ENCODE results near the gene LRRFIP1.

Gene LRRFIP1

DNA sequence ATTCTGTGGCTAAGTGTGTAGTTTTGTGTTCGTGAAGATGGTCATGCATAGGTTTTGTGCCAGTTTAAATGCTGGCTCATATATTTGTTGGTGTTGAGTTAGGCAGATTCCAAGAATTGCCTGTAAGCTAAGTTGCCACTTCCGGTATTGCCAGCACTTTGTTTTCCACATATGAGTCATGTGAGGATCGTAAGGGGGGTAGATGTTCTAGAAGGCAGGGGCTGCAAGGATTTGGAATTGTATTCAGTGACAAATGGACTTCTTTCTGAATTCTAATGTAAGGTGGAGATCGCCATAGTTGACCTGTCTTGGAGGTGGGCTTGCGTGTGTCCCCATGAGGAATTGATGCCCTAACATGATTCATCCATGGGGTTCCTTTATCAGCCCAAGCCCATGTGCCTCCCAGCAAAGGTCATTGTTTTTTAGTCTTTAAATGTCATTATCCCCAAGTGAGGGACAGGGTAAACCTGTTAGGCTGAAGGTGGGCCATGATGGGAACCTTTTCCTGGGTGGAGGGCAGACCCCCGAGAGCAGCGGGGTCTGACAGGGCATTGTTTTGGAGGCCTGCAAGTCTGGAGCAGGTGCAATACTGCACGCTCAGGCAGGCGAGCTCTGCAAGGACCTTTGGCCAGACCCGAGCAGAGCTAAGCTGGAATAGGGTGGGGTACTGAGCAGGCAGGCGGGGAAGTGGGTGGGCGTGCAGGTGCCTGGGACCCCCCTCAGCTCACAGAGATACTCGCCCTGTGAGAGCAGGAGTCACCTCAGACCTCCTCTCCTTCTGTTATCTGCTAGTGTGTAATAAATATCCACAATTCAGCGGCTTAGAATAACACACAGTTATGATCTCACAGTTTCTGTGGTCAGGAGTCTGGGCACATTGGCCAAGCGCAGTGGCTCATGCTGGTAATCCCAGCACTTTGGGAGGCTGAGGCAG, 77.4 kb downstream of the LRRFIP1 start:
- Histone ChIP-seq H3K4me1 (peaks cover 2% of the 10 kb centered on the region; the same call in 1 of the 2 replicates), H3K36me3 (replicated peaks) (no peaks in the 10 kb centered on the region), H3K27me3 (ENCODE audit: low read depth) (no peaks in the 10 kb centered on the region), H3K4me3 (no peak overlapping the region), H3K9me3 (no peaks in the 10 kb centered on the region)
- in situ Hi-C loops (cut with MboI; ENCODE audit: low sequenced_read_pairs) = no loop called here
- no peak for DNase-seq (ENCODE audit: low spot score in 2 of 2)

DNA sequence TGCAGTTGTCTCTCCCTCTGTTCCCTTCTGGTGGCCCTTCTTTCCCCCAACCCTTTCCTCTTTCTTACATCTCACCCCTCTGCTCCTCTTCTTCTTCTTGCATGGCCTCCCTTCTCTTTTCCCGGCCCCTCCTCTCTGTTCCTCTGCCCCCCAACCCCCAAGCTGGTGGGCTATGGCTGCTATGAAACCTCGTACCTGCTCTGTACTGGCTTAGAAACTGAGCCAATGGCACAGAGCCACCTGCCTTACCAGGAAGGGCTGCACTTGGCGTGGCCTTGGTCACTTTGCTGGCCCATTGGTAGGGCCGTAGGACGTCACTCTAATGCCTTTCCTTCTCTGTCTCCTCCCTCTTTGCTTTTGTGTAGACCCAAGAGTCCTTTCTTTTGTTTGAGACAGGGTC, 78.9 kb downstream of the LRRFIP1 start:
- Histone ChIP-seq H3K9me3 (no peaks in the 10 kb centered on the region), H3K36me3 (replicated peaks) (no peaks in the 10 kb centered on the region; the same call in 1 of the 2 replicates), H3K4me1 (peaks cover 2% of the 10 kb centered on the region; the same call in 1 of the 2 replicates), H3K27me3 (ENCODE audit: low read depth) (no peaks in the 10 kb centered on the region), H3K4me3 (no peak overlapping the region)
- in situ Hi-C loops (cut with MboI; ENCODE audit: low sequenced_read_pairs) = no loop called here
- DNase-seq (ENCODE audit: low spot score in 2 of 2) = no peak

DNA sequence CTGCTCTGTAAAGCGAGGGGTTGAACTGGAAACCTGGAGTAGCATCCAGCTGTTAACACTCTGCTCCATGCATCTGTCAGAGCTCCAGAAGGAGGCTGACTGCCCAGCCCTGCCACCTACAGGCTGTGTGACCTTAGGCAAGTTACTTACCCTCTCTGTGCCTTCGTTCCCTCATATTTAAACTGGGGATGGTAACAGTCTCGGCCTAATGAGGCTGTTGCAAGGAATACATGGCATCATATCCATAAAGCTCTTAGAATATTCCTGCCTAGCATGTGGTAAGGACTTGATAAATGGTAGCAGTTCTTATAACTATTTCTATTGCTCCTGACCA, 80.6 kb downstream of the LRRFIP1 start:
- in situ Hi-C loops (cut with MboI; ENCODE audit: low sequenced_read_pairs) = no loop called here
- Histone ChIP-seq H3K9me3 (no peaks in the 10 kb centered on the region), H3K4me3 (no peak overlapping the region), H3K4me1 (peaks cover 2% of the 10 kb centered on the region; the same call in 1 of the 2 replicates), H3K27me3 (ENCODE audit: low read depth) (no peaks in the 10 kb centered on the region), H3K36me3 (replicated peaks) (no peaks in the 10 kb centered on the region; the same call in 1 of the 2 replicates)
- DNase-seq (ENCODE audit: low spot score in 2 of 2) = no peak

DNA sequence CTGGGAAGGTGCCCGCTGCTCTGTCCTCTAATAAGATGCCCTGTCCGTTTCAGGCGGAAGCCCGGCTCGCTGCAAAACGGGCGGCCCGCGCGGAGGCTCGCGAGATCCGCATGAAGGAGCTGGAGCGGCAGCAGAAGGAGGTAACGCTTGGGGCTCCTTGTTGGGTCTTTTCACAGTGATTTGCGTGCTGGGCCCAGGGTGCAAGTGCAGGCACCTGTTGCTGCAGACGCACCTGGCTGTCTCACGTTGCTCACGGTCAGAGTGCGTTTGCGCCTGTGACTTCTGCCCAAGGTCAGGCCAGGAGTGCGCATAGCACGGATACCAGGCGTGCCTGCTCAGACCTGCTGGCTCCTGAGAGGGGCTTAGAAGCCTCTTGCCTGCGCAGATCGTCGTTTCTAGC, 81.1 kb downstream of the LRRFIP1 start:
- in situ Hi-C loops (cut with MboI; ENCODE audit: low sequenced_read_pairs) = no loop called here
- H3K9me3 ChIP-seq = no peaks in the 10 kb centered on the region
- no peaks in the 10 kb centered on the region for H3K27me3 ChIP-seq (ENCODE audit: low read depth)
- DNase-seq (ENCODE audit: low spot score in 2 of 2) = no peak
- H3K4me1 ChIP-seq = peaks cover 2% of the 10 kb centered on the region; the same call in 1 of the 2 replicates
- H3K4me3 ChIP-seq = no peak overlapping the region
- no peaks in the 10 kb centered on the region; the same call in 1 of the 2 replicates for H3K36me3 ChIP-seq (replicated peaks)

DNA sequence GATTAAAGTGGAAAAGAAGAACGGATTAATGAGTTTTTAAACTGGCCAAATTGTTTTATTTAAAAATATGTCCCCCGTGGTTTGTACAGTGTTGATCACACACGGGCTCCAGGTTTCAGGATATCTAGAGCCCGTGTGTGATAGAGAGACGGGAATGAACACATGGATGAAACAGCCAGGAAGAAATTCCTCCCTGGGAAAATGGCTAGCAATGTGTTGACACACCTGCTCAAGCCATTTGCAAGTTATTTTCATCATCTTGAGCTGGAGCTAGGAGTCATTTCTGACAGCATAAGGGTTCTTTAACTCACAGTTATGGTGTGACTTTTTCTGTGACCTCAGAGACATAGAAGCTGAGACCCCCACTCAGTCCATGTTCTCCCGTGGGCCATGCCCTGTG, 81.6 kb downstream of the LRRFIP1 start:
- in situ Hi-C loops (cut with MboI; ENCODE audit: low sequenced_read_pairs) = no loop called here
- no peak overlapping the region for H3K4me3 ChIP-seq
- no peaks in the 10 kb centered on the region for H3K9me3 ChIP-seq
- H3K4me1 ChIP-seq = peaks cover 2% of the 10 kb centered on the region; the same call in 1 of the 2 replicates
- H3K27me3 ChIP-seq (ENCODE audit: low read depth) = no peaks in the 10 kb centered on the region
- DNase-seq (ENCODE audit: low spot score in 2 of 2) = no peak
- no peaks in the 10 kb centered on the region; the same call in 1 of the 2 replicates for H3K36me3 ChIP-seq (replicated peaks)

DNA sequence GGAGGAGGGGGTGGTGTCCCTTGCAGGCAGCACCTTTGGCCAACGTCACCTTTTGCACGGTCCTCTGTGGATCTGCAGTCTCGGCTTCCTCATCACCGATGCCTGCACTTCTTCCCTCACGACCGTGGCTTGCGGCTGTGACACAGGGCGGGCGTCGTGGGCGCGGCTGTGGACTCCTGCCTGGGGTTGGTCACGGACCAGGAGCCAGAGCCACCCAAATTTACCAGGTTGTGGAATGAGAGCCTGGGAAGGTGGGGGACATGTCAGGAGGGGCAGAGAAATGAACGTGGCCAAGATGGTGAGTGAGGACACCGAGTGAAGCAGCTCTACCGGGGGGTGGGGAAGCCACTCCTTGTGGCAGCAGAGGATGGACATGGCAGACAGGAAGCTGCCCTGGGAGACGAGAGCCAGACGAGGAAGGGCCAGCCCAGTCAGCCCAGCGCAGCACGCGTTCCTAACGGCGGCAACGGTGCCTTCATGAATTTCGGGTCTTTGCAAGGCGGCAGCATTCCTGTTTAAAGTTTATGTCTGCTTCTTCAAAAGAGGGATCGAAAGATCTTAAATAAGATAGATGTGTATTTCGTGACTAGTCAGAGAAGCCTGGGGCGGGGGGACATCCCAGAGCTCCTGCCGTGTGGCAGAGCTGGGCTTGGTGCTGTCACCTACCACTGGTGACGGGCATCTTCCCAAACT, 84.2 kb downstream of the LRRFIP1 start:
- Histone ChIP-seq H3K4me1 (peaks cover 2% of the 10 kb centered on the region; the same call in 1 of the 2 replicates), H3K4me3 (no peak overlapping the region), H3K27me3 (ENCODE audit: low read depth) (no peaks in the 10 kb centered on the region), H3K9me3 (no peaks in the 10 kb centered on the region), H3K36me3 (replicated peaks) (no peaks in the 10 kb centered on the region; the same call in 1 of the 2 replicates)
- in situ Hi-C loops (cut with MboI; ENCODE audit: low sequenced_read_pairs) = no loop called here
- DNase-seq (ENCODE audit: low spot score in 2 of 2) = no peak

DNA sequence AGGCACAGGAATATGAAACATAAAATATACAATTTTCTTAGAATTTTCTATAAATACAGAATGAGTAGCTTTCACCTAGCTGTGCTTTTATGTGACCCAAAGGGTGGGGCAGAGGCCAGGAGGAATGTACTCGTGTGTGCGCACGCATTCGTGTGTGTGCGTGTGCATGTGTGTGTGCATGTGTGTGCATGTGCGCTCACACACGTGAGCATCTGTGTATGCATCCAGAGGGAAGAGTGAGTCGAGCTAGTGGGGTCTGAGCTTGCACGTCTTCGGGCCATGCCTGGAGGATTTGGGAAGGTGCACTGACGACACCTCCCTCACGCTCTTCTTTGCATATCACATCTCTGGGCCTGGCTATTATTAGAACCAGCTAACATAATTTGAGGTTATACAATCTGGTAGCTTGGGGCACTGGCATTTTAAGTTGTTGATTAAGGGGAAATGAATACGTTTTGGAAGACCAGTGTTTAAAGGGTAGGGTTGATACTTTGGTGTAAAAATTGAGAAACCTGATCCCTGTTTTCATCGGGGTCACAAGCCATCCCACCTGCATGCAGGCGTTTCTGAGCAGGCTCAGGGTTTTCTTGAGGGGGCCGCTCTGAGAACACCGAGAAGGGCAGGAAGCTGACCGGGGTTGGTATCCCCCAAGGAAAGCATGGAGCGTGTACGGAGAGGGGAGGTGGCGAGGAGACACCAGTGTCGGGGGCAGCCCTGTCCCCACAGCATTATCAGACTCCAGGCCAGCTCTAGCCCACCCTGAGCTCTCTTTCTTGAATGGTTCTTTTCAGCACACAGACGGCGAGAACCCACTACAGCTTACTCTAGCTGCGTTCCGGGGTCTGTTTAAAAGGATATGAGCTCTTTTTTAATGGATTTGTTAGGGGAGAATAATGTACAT, 85.3 kb downstream of the LRRFIP1 start:
- no peaks in the 10 kb centered on the region for H3K4me1 ChIP-seq
- in situ Hi-C loops (cut with MboI; ENCODE audit: low sequenced_read_pairs) = no loop called here
- no peaks in the 10 kb centered on the region for H3K9me3 ChIP-seq

DNA sequence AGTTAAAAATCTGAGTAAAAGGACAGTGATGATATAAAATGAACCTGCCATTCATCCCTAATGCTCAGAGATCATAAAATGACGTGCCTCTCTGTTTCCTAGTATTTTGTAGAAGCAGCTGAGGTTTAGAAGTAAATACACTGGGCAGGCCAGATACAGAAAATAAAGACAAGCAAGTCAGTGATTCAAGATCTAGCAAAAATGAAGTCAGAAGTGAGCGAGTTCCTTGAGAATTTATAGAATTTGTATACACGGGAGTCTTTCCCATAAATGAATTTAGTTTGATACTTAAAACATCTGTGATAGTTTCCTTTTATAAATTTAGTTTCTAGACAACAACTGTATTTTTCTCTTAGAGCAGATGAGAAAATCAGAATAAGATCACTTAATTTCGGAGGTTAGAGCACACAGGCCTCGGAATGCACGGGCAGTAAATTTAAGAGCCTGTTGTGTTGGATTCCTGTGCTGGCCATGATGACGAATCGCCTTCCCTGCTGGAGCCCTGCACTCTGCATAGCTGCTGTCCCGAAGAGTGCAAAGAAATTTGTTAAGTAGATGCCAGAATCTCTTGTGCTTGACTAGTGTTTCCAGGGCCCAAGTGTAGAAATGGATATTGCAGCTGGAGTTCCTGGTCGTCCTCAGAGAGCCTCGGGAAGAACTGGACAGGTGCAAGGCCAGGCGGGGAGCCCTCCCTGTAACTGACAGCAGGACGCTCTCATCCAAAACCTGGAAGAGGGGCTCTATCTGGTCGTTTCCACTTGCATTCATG, 87.5 kb downstream of the LRRFIP1 start:
- H3K4me3 ChIP-seq = no peak overlapping the region
- H3K27me3 ChIP-seq (ENCODE audit: low read depth) = no peaks in the 10 kb centered on the region
- no peak for DNase-seq (ENCODE audit: low spot score in 2 of 2)
- H3K36me3 ChIP-seq (replicated peaks) = no peaks in the 10 kb centered on the region; the same call in 1 of the 2 replicates
- in situ Hi-C loops (cut with MboI; ENCODE audit: low sequenced_read_pairs) = no loop called here
- no peaks in the 10 kb centered on the region for H3K4me1 ChIP-seq
- H3K9me3 ChIP-seq = no peaks in the 10 kb centered on the region

More for the DNA sequence above, 85.3 kb downstream of the LRRFIP1 start:
- Histone ChIP-seq H3K4me3 (no peak overlapping the region), H3K27me3 (ENCODE audit: low read depth) (no peaks in the 10 kb centered on the region), H3K36me3 (replicated peaks) (no peaks in the 10 kb centered on the region; the same call in 1 of the 2 replicates)
- DNase-seq (ENCODE audit: low spot score in 2 of 2) = no peak

DNA sequence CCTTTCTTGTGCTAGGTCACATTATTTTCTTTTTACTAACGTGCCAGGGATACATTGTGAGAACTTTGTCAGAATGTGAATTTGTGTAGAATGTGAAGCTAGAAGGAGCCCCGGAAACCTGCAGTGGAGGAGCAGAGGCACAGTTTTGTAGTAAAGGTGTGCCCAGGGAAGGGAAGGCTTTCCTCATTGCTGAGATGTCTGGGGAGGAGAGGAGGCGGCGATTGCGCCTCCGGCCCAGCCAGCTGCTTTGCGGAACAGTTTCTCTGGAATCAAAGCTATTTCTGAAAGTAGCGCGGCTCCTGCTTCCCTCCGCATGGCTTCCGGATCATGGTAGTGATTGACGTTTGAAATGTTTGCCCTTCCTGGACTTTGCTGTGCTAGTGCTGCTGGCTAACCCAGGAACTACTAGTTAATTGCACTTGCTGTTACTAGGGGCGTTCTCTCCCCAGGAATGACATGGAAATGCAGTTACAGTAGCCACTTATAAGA, 88.1 kb downstream of the LRRFIP1 start:
- no peaks in the 10 kb centered on the region for H3K4me1 ChIP-seq
- H3K36me3 ChIP-seq (replicated peaks) = no peaks in the 10 kb centered on the region
- no peaks in the 10 kb centered on the region for H3K9me3 ChIP-seq
- in situ Hi-C loops (cut with MboI; ENCODE audit: low sequenced_read_pairs) = no loop called here
- no peak for DNase-seq (ENCODE audit: low spot score in 2 of 2)
- no peak overlapping the region for H3K4me3 ChIP-seq
- H3K27me3 ChIP-seq (ENCODE audit: low read depth) = no peaks in the 10 kb centered on the region

DNA sequence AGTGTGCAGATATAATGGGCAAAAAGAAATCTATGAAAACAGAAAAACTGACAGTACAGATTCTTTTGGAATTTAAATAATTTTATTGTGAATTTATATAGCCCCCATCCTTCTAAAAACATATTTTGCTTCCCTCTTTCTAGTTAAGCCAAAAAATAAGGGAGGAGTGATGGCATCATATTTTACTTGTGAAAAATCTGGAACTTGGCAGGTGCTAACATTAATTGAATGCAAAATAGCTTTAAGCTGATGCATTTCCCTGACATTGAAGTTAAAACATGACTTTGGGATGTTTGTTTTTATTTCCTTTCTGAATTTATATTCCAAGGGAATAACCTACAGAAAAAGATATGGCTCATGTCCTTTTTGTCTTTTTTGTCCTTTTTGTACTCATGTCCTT, 88.6 kb downstream of the LRRFIP1 start:
- no peak for DNase-seq (ENCODE audit: low spot score in 2 of 2)
- in situ Hi-C loops (cut with MboI; ENCODE audit: low sequenced_read_pairs) = no loop called here
- no peak overlapping the region for H3K4me3 ChIP-seq
- no peaks in the 10 kb centered on the region for H3K4me1 ChIP-seq
- no peaks in the 10 kb centered on the region for H3K9me3 ChIP-seq
- H3K36me3 ChIP-seq (replicated peaks) = no peaks in the 10 kb centered on the region
- no peaks in the 10 kb centered on the region for H3K27me3 ChIP-seq (ENCODE audit: low read depth)

DNA sequence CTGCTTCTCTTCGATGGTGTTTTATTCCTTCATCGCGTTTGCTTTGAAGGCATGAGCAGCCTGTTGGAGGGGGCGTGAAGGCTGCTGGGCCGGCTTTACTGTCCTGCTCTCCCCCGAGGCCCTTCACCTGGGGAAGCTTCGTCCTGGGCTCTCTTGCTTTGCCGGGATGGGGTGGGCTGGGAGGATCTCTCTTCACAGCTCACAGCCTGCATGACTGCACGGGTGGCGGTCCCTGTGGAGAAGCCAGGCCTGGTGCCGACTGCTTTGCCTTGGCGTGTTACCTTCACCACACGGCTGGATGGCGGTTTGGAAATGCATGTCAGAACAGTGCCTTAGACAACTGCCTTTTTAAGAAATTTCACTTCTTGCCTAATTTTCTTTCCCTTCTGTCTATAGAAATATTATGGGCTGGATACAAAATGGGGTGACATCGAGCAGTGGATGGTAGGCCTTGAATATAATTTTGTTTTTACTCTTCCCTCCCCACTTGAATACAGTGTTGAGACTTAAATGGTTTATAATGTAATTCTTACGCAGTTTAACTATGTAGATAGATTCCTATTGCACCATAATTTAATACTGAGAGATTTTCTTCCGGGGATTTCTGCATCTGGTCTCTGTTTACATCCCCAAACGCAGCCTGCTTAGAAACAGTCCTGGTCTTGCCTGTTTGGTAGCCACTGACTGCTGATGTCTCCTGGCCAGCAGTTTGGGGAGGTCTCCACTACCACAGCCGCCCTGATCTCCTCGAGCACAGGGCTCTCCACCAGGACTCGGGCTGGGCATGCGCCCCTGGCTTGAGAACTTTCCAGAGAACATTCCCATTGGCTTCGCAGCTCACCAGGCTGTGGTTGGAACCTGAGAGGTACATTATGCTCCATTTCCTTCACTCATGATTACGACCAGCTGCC, 90.2 kb downstream of the LRRFIP1 start:
- Histone ChIP-seq H3K9me3 (no peaks in the 10 kb centered on the region), H3K4me3 (no peak overlapping the region), H3K27me3 (ENCODE audit: low read depth) (no peaks in the 10 kb centered on the region), H3K36me3 (replicated peaks) (no peaks in the 10 kb centered on the region), H3K4me1 (no peaks in the 10 kb centered on the region)
- no peak for DNase-seq (ENCODE audit: low spot score in 2 of 2)
- in situ Hi-C loops (cut with MboI; ENCODE audit: low sequenced_read_pairs) = no loop called here

DNA sequence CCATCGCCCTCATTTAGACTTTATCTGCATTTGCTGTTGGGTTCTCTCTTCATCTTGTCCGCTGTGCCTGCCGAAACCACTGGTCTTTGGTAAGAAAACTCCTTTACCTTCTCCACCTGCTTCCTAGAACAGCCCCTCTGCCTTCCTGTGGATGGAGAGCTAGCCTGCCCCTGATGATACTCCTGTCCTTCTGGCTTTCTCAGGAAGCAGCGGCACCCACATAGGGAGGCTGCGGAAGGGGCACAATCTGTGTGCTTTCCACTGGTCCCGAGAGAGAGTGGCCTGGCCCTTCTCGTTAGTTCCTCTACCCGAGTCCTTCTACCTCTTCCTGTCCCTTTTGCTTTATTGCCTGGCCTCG, 90.9 kb downstream of the LRRFIP1 start:
- Histone ChIP-seq H3K36me3 (replicated peaks) (no peaks in the 10 kb centered on the region), H3K27me3 (ENCODE audit: low read depth) (no peaks in the 10 kb centered on the region), H3K4me1 (no peaks in the 10 kb centered on the region), H3K4me3 (no peak overlapping the region), H3K9me3 (no peaks in the 10 kb centered on the region)
- DNase-seq (ENCODE audit: low spot score in 2 of 2) = no peak
- in situ Hi-C loops (cut with MboI; ENCODE audit: low sequenced_read_pairs) = no loop called here

All from HAP-1 (cell line).